GM13976 (cell line): Measurements from ENCODE around the gene COA1.
"Not testable (repeated sequence)": the region's sequence is repeated elsewhere in the genome, so short reads cannot be mapped to it uniquely, and the experiment has no call there.

Experiments used
- DNase-seq: peaks from one replicate; pipeline ENCODE4 v3.0.0; 2012; ENCODE audit warnings: low spot score
- CTCF ChIP-seq: IDR thresholded peaks from 2 replicates; pipeline ENCODE4 v1.5.1; 2012; ENCODE audit warnings: borderline replicate concordance, mild to moderate bottlenecking; ENCODE audit not compliant: insufficient read depth; ENCODE audit errors: extremely low read depth, missing control alignments, control extremely low read depth
- in situ Hi-C: fragments of 300-500 bp; cut with MboI; formaldehyde crosslinking; loops from one replicate; pipeline ENCODE4 v1.12.0; 2022; ENCODE audit warnings: low sequenced_read_pairs, mixed read lengths, inconsistent platforms; ENCODE audit not compliant: unreplicated experiment

COA1 gene

GRCh38 chr7:43735802-43736603 is 6.7 kb upstream of the COA1 start:
- in situ Hi-C loops: loop anchor here (10.0 kb wide), 1 partner anchor 99 kb away; no protein-coding TSS in a partner anchor
- TF ChIP-seq CTCF: no peak
- peak; percentile 55 for DNase-seq

GRCh38 chr7:43735403-43735801 is 6.1 kb upstream of the COA1 start:
- no peak for TF ChIP-seq CTCF
- no peak for DNase-seq
- in situ Hi-C loops: loop anchor here (10.0 kb wide), 1 partner anchor 99 kb away; no protein-coding TSS in a partner anchor

- DNase-seq: not testable (repeated sequence)
- in situ Hi-C loops: loop anchor here (10.0 kb wide), 1 partner anchor 100 kb away; no protein-coding TSS in a partner anchor
Measured at GRCh38 chr7:43734575-43735332, 5.4 kb upstream of the COA1 start.

- in situ Hi-C loops: loop anchor here (10.0 kb wide), 1 partner anchor 103 kb away; no protein-coding TSS in a partner anchor
- DNase-seq: not testable (repeated sequence)
Measured at GRCh38 chr7:43731494-43731893, 2.2 kb upstream of the COA1 start.

- TF ChIP-seq CTCF: no peak
- DNase-seq: no peak
- in situ Hi-C loops: loop anchor here (10.0 kb wide), 1 partner anchor 105 kb away; no protein-coding TSS in a partner anchor
Measured at GRCh38 chr7:43729924-43730248, 563 bp upstream of the COA1 start.

- in situ Hi-C loops: no loop called here
- DNase-seq: no peak
- no peak for TF ChIP-seq CTCF
Measured at GRCh38 chr7:43727494-43727893, 1.8 kb downstream of the COA1 start.

GRCh38 chr7:43727003-43727402 is 2.3 kb downstream of the COA1 start:
- TF ChIP-seq CTCF: no peak
- in situ Hi-C loops: no loop called here

More at GRCh38 chr7:43727003-43727402, 2.3 kb downstream of the COA1 start:
- DNase-seq: no peak
